Breast epithelium (tissue), 3 donors: ENCODE measurements around the gene ABTB2.

Experiments used
- CTCF ChIP-seq, 3 donors: fragments of 450-650 bp; IDR thresholded peaks; one replicate each; pipeline ENCODE4 v1.5.1; 2016 to 2017; ENCODE audit warnings: antibody characterized with exemption in 3 of 3, mild to moderate bottlenecking in 3 of 3, moderate library complexity in 3 of 3
- POLR2AphosphoS5 ChIP-seq, 3 donors: sonication (generic); formaldehyde crosslinking; IDR thresholded peaks; one replicate each; pipeline ENCODE4 v1.6.1; 2017; ENCODE audit warnings: antibody characterized with exemption in 3 of 3

- TF ChIP-seq POLR2AphosphoS5 (IDR thresholded peaks at IDR 0.05) (no peak), CTCF (IDR thresholded peaks at IDR 0.05) (no peak)
These were observed 14.7 kb downstream of the ABTB2 start for GRCh38 chr11:34343153-34343552.
